ENCODE data around the gene GFM2. TPM values are rescaled to one million over a fixed set of nuclear protein-coding genes. Genes with fewer than 3 reads are reported as not detected.

The GFM2 gene
- total RNA-seq, 1 experiment from 2014 or later: 36.0 TPM

DNA sequence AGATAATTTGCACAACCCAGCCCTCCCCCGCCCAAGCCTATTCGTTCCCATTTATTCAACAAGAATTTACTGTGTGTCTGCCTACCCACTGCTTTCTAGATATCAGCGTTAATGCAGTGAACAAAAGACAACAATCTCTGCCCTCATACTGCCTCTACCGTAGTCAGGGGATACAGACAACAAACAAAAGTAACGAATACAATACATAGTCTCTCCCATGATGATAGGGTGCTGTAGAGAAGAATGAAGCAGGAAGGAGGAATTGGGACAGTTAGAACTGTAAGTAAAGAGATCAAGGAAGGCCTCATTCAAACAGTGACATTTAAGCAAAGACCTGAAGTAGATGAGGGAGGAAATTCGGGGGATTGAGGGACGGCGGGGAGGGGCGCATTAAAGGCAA is 1.7 kb downstream of the GFM2 start:
- Histone ChIP-seq H3K27ac (ENCODE audit: low read depth, low read length, poor library complexity, severe bottlenecking) (no peak overlapping the region), H3K9me3 (ENCODE audit: low read depth, low read length, poor library complexity, severe bottlenecking) (no peaks in the 10 kb centered on the region), H3K36me3 (ENCODE audit: insufficient read depth, low read length, poor library complexity, severe bottlenecking) (peaks cover 38% of the 10 kb centered on the region), H3K4me3 (ENCODE audit: low read depth, low read length, poor library complexity, severe bottlenecking) (no peak overlapping the region), H3K27me3 (replicated peaks; ENCODE audit: insufficient read depth, low read depth, low read length, poor library complexity) (no peaks in the 10 kb centered on the region), H3K4me1 (ENCODE audit: insufficient read depth, low read length, poor library complexity, severe bottlenecking) (peaks cover 22% of the 10 kb centered on the region)
- CTCF ChIA-PET: no interaction called here
- intact Hi-C loops (cut with micrococcal nuclease; ENCODE audit: unreplicated experiment): loop anchor here (5.0 kb wide), 1 partner anchor 152 kb away; no protein-coding TSS in a partner anchor
- TF ChIP-seq EZH2 (IDR thresholded peaks at IDR 0.05; ENCODE audit: borderline replicate concordance, low read depth, low read length, poor library complexity, severe bottlenecking): no peak
- TF ChIP-seq, protein P1, sequence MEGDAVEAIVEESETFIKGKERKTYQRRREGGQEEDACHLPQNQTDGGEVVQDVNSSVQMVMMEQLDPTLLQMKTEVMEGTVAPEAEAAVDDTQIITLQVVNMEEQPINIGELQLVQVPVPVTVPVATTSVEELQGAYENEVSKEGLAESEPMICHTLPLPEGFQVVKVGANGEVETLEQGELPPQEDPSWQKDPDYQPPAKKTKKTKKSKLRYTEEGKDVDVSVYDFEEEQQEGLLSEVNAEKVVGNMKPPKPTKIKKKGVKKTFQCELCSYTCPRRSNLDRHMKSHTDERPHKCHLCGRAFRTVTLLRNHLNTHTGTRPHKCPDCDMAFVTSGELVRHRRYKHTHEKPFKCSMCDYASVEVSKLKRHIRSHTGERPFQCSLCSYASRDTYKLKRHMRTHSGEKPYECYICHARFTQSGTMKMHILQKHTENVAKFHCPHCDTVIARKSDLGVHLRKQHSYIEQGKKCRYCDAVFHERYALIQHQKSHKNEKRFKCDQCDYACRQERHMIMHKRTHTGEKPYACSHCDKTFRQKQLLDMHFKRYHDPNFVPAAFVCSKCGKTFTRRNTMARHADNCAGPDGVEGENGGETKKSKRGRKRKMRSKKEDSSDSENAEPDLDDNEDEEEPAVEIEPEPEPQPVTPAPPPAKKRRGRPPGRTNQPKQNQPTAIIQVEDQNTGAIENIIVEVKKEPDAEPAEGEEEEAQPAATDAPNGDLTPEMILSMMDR (conservative IDR thresholded peaks at IDR 0.05; ENCODE audit: low read depth, low read length): no peak
- DNase-seq (ENCODE audit: low spot score): no peak
- no TSS peak for BruUV-seq (replicated peaks)
- POLR2A ChIA-PET (ENCODE audit: low non-redundant PET): no interaction called here

GRCh38 chr5:74763504-74763903 is 3.4 kb downstream of the GFM2 start:
- no peak for DNase-seq (ENCODE audit: low spot score)
- no TSS peak for BruUV-seq (replicated peaks)
- H3K27me3 ChIP-seq (replicated peaks; ENCODE audit: insufficient read depth, low read depth, low read length, poor library complexity): no peaks in the 10 kb centered on the region
- intact Hi-C loops (cut with micrococcal nuclease; ENCODE audit: unreplicated experiment): no loop called here
- no peak for TF ChIP-seq EZH2 (IDR thresholded peaks at IDR 0.05; ENCODE audit: borderline replicate concordance, low read depth, low read length, poor library complexity, severe bottlenecking)
- TF ChIP-seq, protein P1 (conservative IDR thresholded peaks at IDR 0.05; ENCODE audit: low read depth, low read length): no peak
- H3K36me3 ChIP-seq (ENCODE audit: insufficient read depth, low read length, poor library complexity, severe bottlenecking): peaks cover 30% of the 10 kb centered on the region
- H3K27ac ChIP-seq (ENCODE audit: low read depth, low read length, poor library complexity, severe bottlenecking): no peak overlapping the region
- H3K9me3 ChIP-seq (ENCODE audit: low read depth, low read length, poor library complexity, severe bottlenecking): no peaks in the 10 kb centered on the region
- ChIA-PET CTCF (no interaction called here), POLR2A (ENCODE audit: low non-redundant PET) (no interaction called here)
- H3K4me3 ChIP-seq (ENCODE audit: low read depth, low read length, poor library complexity, severe bottlenecking): no peak overlapping the region
- H3K4me1 ChIP-seq (ENCODE audit: insufficient read depth, low read length, poor library complexity, severe bottlenecking): peaks cover 20% of the 10 kb centered on the region

- BruUV-seq (replicated peaks): no TSS peak
- intact Hi-C loops (cut with micrococcal nuclease; ENCODE audit: unreplicated experiment): no loop called here
- Histone ChIP-seq H3K9me3 (ENCODE audit: low read depth, low read length, poor library complexity, severe bottlenecking) (no peaks in the 10 kb centered on the region), H3K36me3 (ENCODE audit: insufficient read depth, low read length, poor library complexity, severe bottlenecking) (peaks cover 38% of the 10 kb centered on the region), H3K27me3 (replicated peaks; ENCODE audit: insufficient read depth, low read depth, low read length, poor library complexity) (no peaks in the 10 kb centered on the region), H3K4me3 (ENCODE audit: low read depth, low read length, poor library complexity, severe bottlenecking) (no peak overlapping the region), H3K4me1 (ENCODE audit: insufficient read depth, low read length, poor library complexity, severe bottlenecking) (peaks cover 13% of the 10 kb centered on the region), H3K27ac (ENCODE audit: low read depth, low read length, poor library complexity, severe bottlenecking) (no peak overlapping the region)
- ChIA-PET CTCF (no interaction called here), POLR2A (ENCODE audit: low non-redundant PET) (no interaction called here)
- no peak for DNase-seq (ENCODE audit: low spot score)
- TF ChIP-seq, protein P1 (conservative IDR thresholded peaks at IDR 0.05; ENCODE audit: low read depth, low read length): no peak
- no peak for TF ChIP-seq EZH2 (IDR thresholded peaks at IDR 0.05; ENCODE audit: borderline replicate concordance, low read depth, low read length, poor library complexity, severe bottlenecking)
These were observed 4.3 kb downstream of the GFM2 start for GRCh38 chr5:74762599-74762998.
